MM.1S (cell line): ENCODE measurements around the gene FGF16.
"Not testable (repeated sequence)": the region's sequence is repeated elsewhere in the genome, so short reads cannot be mapped to it uniquely, and the experiment has no call there.

Experiments used
- DNase-seq: peaks from one replicate; pipeline ENCODE4 v3.0.0-alpha.2; 2015
- H2AFZ ChIP-seq: fragments of 300-600 bp; sonication (generic); 2 replicates; pipeline ENCODE4 v1.6.0; 2016; ENCODE audit warnings: antibody characterized with exemption, low read length
- H3F3A ChIP-seq: fragments of 300-600 bp; sonication (generic); 2 replicates; pipeline ENCODE4 v1.6.1; 2016; ENCODE audit warnings: mild to moderate bottlenecking, antibody characterized with exemption, low read length, moderate library complexity, mixed read lengths; ENCODE audit not compliant: insufficient read depth
- H3K27ac ChIP-seq: fragments of 300-600 bp; sonication (generic); 2 replicates; pipeline ENCODE4 v1.5.1; 2016; ENCODE audit warnings: mild to moderate bottlenecking, low read length
- H3K27me3 ChIP-seq: fragments of 300-600 bp; sonication (generic); replicated peaks from 2 replicates; pipeline ENCODE4 v1.6.0; 2016; ENCODE audit warnings: low read length; ENCODE audit not compliant: insufficient read depth
- H3K36me3 ChIP-seq: fragments of 300-600 bp; sonication (generic); replicated peaks from 2 replicates; pipeline ENCODE4 v1.6.1; 2016; ENCODE audit warnings: mild to moderate bottlenecking, low read length, mixed read lengths; ENCODE audit not compliant: insufficient read depth
- H3K4me1 ChIP-seq: fragments of 300-600 bp; sonication (generic); 2 replicates; pipeline ENCODE4 v1.6.1; 2016; ENCODE audit warnings: low read length, mixed read lengths
- H3K4me2 ChIP-seq: fragments of 300-600 bp; sonication (generic); 2 replicates; pipeline ENCODE4 v1.6.0; 2016; ENCODE audit warnings: low read depth, low read length
- H3K4me3 ChIP-seq: fragments of 300-600 bp; sonication (generic); 2 replicates; pipeline ENCODE4 v1.5.1; 2016; ENCODE audit warnings: low read length, mixed read lengths
- H3K79me2 ChIP-seq: fragments of 300-600 bp; sonication (generic); 2 replicates; pipeline ENCODE4 v1.6.1; 2016; ENCODE audit warnings: mixed run types, low read length, mixed read lengths
- H3K9ac ChIP-seq: fragments of 300-600 bp; sonication (generic); 2 replicates; pipeline ENCODE4 v1.6.1; 2016; ENCODE audit warnings: low read length, mixed read lengths
- H3K9me2 ChIP-seq: fragments of 300-600 bp; sonication (generic); replicated peaks from 2 replicates; pipeline ENCODE4 v1.6.1; 2016; ENCODE audit warnings: mild to moderate bottlenecking, low read length, mixed read lengths; ENCODE audit not compliant: insufficient read depth
- H3K9me3 ChIP-seq: fragments of 300-600 bp; sonication (generic); replicated peaks from 2 replicates; pipeline ENCODE4 v1.6.1; 2016; ENCODE audit warnings: mild to moderate bottlenecking, low read length, mixed read lengths; ENCODE audit not compliant: insufficient read depth
- H4K20me1 ChIP-seq: fragments of 300-600 bp; sonication (generic); 2 replicates; pipeline ENCODE4 v1.6.1; 2016; ENCODE audit warnings: mild to moderate bottlenecking, low read length, moderate library complexity, mixed read lengths; ENCODE audit not compliant: insufficient read depth
- CTCF ChIP-seq: fragments of 300-600 bp; sonication (generic); IDR thresholded peaks from 2 replicates; pipeline ENCODE4 v1.5.1; 2016; ENCODE audit warnings: antibody characterized with exemption, low read length, mixed read lengths
- EZH2 ChIP-seq: fragments of 300-600 bp; sonication (generic); optimal IDR thresholded peaks from 2 replicates; pipeline ENCODE3; 2017; ENCODE audit warnings: low read depth, mild to moderate bottlenecking, antibody characterized with exemption, low read length, mixed read lengths
- EZH2phosphoT487 ChIP-seq: fragments of 300-600 bp; sonication (generic); IDR thresholded peaks from 2 replicates; pipeline ENCODE4 v1.6.1; 2018; ENCODE audit warnings: antibody characterized with exemption, low read length

The FGF16 gene

GRCh38 chrX:77493677-77494553 is 46.7 kb downstream of the FGF16 start:
- Histone ChIP-seq H3K36me3 (no peaks in the 10 kb centered on the region), H3K9me2 (no peaks in the 10 kb centered on the region), H3K9me3 (no peaks in the 10 kb centered on the region), H2AFZ (no peak overlapping the region), H4K20me1 (no peaks in the 10 kb centered on the region), H3K79me2 (no peaks in the 10 kb centered on the region), H3K4me2 (no peak overlapping the region), H3K4me3 (no peak overlapping the region), H3K27me3 (no peaks in the 10 kb centered on the region), H3F3A (no peaks in the 10 kb centered on the region), H3K4me1 (no peaks in the 10 kb centered on the region), H3K27ac (no peak overlapping the region), H3K9ac (no peak overlapping the region)
- DNase-seq: no peak
- TF ChIP-seq EZH2: no peak
- TF ChIP-seq CTCF: no peak
- no peak for TF ChIP-seq EZH2phosphoT487

- not testable (repeated sequence) for H2AFZ ChIP-seq, H3K4me1 ChIP-seq, H3K79me2 ChIP-seq, H3K9me3 ChIP-seq, H3K4me2 ChIP-seq, DNase-seq, H3K9me2 ChIP-seq, H3K9ac ChIP-seq, H3K4me3 ChIP-seq, H4K20me1 ChIP-seq, H3F3A ChIP-seq, H3K27me3 ChIP-seq, H3K36me3 ChIP-seq, H3K27ac ChIP-seq
These were observed 53.0 kb downstream of the FGF16 start for GRCh38 chrX:77500164-77500563.

- no peak overlapping the region for H2AFZ ChIP-seq
- no peak overlapping the region for H3K4me2 ChIP-seq
- H3F3A ChIP-seq: no peaks in the 10 kb centered on the region
- no peak overlapping the region for H3K27ac ChIP-seq
- H3K36me3 ChIP-seq: no peaks in the 10 kb centered on the region
- H4K20me1 ChIP-seq: no peaks in the 10 kb centered on the region
- no peak overlapping the region for H3K4me3 ChIP-seq
- no peaks in the 10 kb centered on the region for H3K9me3 ChIP-seq
- no peaks in the 10 kb centered on the region for H3K4me1 ChIP-seq
- H3K9ac ChIP-seq: no peak overlapping the region
- no peaks in the 10 kb centered on the region for H3K79me2 ChIP-seq
- no peaks in the 10 kb centered on the region for H3K9me2 ChIP-seq
- no peaks in the 10 kb centered on the region for H3K27me3 ChIP-seq
- no peak for TF ChIP-seq EZH2
- TF ChIP-seq CTCF: no peak
- DNase-seq: no peak
These were observed 55.8 kb downstream of the FGF16 start for GRCh38 chrX:77502951-77503525.

GRCh38 chrX:77505227-77505626 is 58.0 kb downstream of the FGF16 start:
- Histone ChIP-seq H3K9ac (no peak overlapping the region), H3K79me2 (no peaks in the 10 kb centered on the region), H4K20me1 (no peaks in the 10 kb centered on the region), H3F3A (no peaks in the 10 kb centered on the region), H3K9me3 (no peaks in the 10 kb centered on the region), H3K36me3 (no peaks in the 10 kb centered on the region), H3K27ac (no peak overlapping the region), H3K4me3 (no peak overlapping the region), H3K4me1 (no peaks in the 10 kb centered on the region), H3K27me3 (no peaks in the 10 kb centered on the region), H2AFZ (no peak overlapping the region), H3K4me2 (no peak overlapping the region), H3K9me2 (no peaks in the 10 kb centered on the region)
- no peak for TF ChIP-seq EZH2
- no peak for TF ChIP-seq CTCF
- TF ChIP-seq EZH2phosphoT487: no peak
- DNase-seq: no peak
